C4-2B (cell line): ENCODE results near the gene STEAP1B.
"Not testable (repeated sequence)": the region's sequence is repeated elsewhere in the genome, so short reads cannot be mapped to it uniquely, and the experiment has no call there.

Experiments
- H3K27ac ChIP-seq: fragments of 450-650 bp; 2 replicates; pipeline ENCODE4 v1.5.1; 2017
- CTCF ChIP-seq: fragments of 450-650 bp; conservative IDR thresholded peaks from 2 replicates; pipeline ENCODE4 v1.5.1; 2017; ENCODE audit warnings: mild to moderate bottlenecking
- ZFX ChIP-seq: fragments of 450-650 bp; IDR thresholded peaks from 2 replicates; pipeline ENCODE4 v1.6.1; 2017

The STEAP1B gene

GRCh38 chr7:22435720-22436119, 64.3 kb downstream of the STEAP1B start:
- TF ChIP-seq CTCF, result no peak
- TF ChIP-seq ZFX, result no peak
- H3K27ac ChIP-seq, result no peak overlapping the region

GRCh38 chr7:22435105-22435504, 64.9 kb downstream of the STEAP1B start:
- H3K27ac ChIP-seq, result no peak overlapping the region
- TF ChIP-seq CTCF, result no peak
- TF ChIP-seq ZFX, result no peak

GRCh38 chr7:22433710-22434460, 66.1 kb downstream of the STEAP1B start:
- TF ChIP-seq ZFX (no peak), CTCF (no peak)
- H3K27ac ChIP-seq, result no peak overlapping the region

GRCh38 chr7:22433165-22433700, 66.8 kb downstream of the STEAP1B start:
- H3K27ac ChIP-seq, result not testable (repeated sequence)

- TF ChIP-seq CTCF (no peak), ZFX (no peak)
- H3K27ac ChIP-seq, result no peak overlapping the region
Measured at GRCh38 chr7:22432203-22432718, 67.7 kb downstream of the STEAP1B start.

GRCh38 chr7:22430457-22430856, 69.5 kb downstream of the STEAP1B start:
- H3K27ac ChIP-seq, result no peak overlapping the region
- TF ChIP-seq ZFX (no peak), CTCF (no peak)

- no peak overlapping the region for H3K27ac ChIP-seq
- TF ChIP-seq CTCF, result no peak
- TF ChIP-seq ZFX, result no peak
Measured at GRCh38 chr7:22429386-22429785, 70.6 kb downstream of the STEAP1B start.

GRCh38 chr7:22427855-22428254, 72.1 kb downstream of the STEAP1B start:
- TF ChIP-seq CTCF (no peak), ZFX (no peak)
- H3K27ac ChIP-seq, result no peak overlapping the region
